GM23248 (cell line): ENCODE data around the gene ELAVL1.

Source experiments
- EZH2 ChIP-seq: fragments of 200-600 bp; sonication (generic); IDR thresholded peaks from 2 replicates; pipeline ENCODE4 v1.6.1; 2018; ENCODE audit warnings: antibody characterized with exemption, mild to moderate bottlenecking; ENCODE audit not compliant: insufficient read depth, poor library complexity, severe bottlenecking
- EZH2phosphoT487 ChIP-seq: fragments of 200-600 bp; sonication (generic); IDR thresholded peaks from 2 replicates; pipeline ENCODE4 v1.6.1; 2018; ENCODE audit warnings: antibody characterized with exemption, moderate library complexity, mild to moderate bottlenecking, low read depth; ENCODE audit not compliant: insufficient read depth

- no peak for TF ChIP-seq EZH2phosphoT487
- TF ChIP-seq EZH2, result no peak
Observed at GRCh38 chr19:7933411-7933810, 72.0 kb downstream of the ELAVL1 start.
